KG1 (cell line): ENCODE data around the gene IL4.

Source experiments
- DNase-seq: peaks from one replicate; lab custom pipeline; 2025; lab: John Stamatoyannopoulos, UW

The IL4 gene

DNA sequence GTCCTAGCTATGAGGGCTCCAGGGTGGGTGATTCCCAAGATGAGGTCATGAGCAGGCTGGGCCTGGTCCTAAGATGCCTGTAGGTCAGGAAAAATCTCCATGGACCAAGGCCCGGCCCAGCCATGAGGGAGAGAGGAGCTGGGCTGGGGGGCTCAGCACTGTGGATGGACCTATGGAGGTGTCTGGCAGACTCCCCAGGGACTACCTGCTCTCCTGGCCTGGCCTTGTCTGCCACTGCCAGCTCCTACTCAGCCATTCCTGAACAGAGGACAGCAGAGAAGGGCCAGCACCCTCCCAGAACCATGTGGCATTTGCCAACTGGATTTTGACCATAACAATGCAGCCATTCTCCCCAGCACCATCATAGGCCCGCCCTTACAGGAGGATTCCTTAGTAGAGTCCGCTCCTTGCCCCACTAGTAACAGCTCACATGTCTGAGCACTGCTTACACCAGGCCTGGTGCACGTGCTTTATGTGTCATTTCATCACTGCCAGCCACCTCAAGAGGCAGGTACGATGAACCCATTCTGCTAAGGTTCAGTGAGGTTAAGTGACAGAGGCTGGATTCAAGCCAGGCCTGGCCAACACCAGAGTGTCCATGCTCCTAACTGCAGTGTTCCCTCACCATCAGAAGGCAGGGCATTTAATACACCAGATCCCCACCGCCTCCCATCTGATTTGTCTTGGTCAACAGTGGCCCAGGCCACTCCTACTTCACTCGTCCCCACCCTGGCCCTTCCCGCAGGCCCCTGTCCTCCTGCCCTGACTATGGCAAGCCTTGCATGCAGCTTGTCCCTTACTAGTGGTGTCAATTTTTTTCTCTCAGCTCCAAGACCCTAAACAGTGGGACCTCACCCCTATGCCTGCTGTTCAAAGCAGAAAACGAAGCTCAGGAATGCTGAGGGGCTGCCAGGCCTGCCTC lies 15.1 kb upstream of the IL4 start:
- DNase-seq, result no peak

DNA sequence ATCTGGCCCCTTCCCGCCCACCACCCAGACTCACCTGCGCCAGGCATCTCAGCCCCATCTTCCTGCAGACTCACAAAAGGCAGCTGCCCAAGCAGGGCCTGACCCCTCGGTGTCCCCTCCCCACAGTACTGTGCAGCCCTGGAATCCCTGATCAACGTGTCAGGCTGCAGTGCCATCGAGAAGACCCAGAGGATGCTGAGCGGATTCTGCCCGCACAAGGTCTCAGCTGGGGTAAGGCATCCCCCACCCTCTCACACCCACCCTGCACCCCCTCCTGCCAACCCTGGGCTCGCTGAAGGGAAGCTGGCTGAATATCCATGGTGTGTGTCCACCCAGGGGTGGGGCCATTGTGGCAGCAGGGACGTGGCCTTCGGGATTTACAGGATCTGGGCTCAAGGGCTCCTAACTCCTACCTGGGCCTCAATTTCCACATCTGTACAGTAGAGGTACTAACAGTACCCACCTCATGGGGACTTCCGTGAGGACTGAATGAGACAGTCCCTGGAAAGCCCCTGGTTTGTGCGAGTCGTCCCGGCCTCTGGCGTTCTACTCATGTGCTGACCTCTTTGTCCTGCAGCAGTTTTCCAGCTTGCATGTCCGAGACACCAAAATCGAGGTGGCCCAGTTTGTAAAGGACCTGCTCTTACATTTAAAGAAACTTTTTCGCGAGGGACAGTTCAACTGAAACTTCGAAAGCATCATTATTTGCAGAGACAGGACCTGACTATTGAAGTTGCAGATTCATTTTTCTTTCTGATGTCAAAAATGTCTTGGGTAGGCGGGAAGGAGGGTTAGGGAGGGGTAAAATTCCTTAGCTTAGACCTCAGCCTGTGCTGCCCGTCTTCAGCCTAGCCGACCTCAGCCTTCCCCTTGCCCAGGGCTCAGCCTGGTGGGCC lies 13.9 kb upstream of the IL4 start:
- DNase-seq, result no peak

DNA sequence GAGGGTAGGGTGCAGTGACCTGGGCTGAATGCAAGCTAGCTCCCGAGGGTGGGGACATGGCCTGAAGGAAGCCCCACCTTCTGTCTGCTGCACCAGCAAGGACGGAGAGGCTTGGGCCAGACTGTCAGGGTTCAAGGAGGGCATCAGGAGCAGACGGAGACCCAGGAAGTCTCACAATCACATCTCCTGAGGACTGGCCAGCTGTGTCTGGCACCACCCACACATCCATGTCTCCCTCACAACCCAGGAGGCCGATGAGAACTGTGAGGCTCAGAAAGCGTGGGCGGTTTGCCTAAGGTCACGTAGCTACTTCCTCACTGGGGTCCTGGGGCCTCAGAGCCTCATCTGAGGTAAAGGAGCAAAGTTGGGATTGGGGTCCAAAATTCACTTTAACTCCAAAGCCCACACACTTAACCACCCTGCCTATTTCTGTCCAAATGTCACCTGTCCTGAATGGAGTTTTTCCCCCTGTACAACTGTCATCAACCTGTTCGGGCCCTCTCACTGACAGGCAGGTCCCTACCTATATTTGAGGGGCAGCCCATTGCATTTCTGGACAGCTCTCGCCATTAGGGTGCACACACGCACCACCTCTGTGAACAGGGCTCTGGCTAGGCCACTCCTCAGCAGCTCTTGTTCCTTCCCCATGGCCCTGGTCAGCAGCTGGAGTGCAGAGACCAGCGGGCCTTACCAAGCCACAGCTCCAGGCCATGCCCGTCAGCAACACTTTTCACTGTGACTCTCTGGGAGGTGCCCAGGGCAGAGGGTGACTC lies 12.4 kb upstream of the IL4 start:
- DNase-seq, result no peak

DNA sequence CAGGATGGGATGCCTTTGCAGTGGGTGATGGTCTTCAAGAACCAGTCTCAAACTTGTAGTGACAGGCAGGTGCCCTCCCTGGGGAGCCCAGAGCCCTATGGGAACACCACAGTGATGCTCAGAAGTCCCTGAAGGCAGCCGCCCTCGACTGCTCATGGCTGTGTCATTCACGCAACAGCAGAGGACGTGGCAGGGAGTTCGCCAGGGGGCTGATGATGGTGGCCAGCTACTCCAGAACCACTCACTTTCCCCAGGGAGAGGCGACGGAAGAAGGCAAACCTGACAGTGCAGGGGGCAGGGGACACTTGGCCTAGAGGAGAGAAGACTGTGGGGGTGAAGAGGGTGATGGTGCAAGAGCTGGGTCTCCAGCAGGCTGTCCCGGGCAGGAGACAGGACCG lies 11.8 kb upstream of the IL4 start:
- no peak for DNase-seq

DNA sequence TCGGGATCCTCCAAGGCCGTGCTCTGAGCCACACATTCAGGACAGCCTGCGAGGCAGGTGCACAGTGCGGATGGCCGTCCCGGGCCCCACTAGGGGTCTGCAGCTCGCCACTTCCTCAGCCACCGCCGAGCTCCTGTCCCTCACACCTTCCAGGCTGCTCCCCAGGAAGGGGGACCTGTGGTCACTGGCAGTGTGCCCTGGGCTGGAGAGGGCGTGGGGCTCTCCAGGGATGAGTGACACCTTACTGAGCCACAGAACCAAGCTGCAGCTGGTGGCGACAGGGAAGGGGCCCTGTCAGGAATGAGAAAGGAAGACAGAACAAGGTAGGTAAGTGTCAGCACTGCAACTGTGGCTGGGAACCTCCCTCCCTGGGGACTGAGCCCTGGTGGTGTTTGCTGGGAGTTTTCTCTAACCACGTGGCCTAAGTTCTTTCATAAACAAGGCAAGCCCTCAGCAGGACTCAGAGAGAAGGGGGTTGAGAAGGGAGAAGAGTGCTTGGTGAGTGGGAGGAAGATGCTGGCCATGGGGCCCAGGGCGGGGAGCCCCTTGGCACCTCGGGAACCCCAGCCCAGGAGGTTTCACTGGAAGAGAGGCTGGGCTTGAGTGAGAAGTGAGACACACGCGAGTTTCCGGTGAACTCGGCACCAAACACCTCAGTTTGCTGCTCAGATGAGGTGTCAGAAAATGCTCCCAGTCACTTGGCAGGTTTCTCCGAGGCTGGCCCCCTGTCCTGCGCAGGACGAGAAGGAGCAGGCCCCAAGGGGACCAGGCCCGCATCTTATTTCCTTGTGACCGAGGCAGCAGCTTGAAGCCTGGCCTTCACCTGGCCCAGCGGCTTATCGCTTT lies 10.6 kb upstream of the IL4 start:
- DNase-seq, result no peak

DNA sequence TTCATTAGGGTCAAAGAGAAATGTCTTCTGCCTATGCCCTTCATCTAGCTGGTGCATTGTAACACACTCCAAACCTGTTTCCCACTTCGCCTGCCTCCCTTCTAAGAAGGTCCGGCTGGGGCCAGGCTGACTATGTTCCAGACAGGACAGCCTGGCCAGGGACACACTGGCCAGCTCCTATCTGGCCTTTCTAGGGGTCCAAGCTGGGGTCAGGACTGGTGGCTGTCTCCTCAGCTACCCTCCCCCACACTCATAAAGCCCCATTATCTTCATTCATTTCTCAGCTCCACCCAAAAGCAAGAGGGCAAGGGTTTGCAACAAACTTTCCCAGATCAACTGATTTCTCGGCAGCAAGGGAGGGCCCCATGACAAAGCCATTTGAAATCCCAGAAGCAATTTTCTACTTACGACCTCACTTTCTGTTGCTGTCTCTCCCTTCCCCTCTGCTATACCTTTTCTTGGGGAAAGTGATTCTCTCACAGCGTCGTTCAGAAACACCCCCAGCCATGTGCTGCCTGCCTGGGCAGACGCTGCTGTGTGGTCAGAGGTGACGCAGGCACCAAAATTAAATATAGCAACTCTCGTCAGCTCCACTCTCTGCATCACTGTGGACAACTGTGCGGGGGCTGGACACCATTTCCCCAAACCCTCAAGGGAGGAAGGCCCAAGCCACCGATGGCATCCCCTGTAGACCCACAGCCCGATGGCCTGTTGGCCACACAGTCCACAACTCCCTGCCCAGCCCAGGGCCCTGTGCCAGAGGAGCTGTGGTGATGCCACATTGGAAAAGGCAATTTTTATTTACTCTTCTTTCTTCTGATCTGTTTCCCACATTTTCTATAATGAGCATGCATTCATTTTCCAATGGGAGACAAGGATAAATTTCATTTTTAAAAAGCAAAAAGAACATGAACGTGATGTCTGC lies 9.8 kb upstream of the IL4 start:
- DNase-seq, result no peak

DNA sequence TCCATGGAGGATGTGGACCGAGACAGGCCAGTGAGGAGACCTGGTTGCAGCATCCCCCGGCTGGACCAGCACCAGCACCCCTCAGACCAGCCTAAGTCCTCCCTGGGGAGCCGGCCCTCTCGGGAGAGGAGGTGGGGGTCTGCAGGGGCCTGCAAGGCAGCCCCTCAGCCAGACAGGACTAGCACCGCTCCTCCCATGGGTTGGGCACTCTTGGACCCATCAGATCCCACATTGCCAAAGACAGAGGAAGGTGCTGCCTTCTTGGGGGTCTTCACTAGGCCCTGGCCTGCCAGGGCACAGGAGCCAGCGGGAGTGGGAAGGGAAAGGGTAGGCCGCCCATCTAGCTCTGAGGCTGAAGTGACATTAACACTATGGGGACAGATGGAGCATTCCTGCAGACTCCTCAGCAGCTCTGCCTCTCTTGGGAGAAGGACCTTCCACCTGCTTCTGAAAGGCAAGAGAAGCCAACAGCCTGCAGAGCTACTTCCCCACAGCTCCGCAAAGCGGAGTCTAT lies 9.0 kb upstream of the IL4 start:
- no peak for DNase-seq

DNA sequence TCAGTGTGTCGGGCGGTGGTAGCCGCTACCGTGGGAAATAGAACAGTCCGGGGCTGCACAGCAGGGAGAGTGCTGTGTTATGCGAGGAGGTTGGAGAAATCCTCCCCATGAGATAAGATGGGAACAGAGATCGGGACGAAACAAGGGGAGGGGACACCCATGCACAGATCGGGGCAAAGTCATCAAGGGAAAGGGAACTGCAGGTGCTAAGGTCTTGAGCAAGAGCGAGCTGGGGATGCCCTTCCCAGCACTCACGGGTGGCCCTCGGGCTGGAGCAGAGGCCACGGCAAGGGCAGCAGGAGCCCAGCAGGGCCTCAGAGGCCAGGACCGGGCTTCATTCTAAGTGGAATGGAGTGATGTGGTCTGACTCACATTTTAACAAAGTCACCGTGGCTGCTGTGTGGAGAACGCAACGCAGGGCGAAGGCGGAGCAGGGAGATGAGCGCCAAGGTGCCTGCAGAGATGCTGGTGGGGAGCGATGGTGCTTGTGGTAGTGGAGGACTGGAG lies 8.2 kb upstream of the IL4 start:
- DNase-seq, result no peak

DNA sequence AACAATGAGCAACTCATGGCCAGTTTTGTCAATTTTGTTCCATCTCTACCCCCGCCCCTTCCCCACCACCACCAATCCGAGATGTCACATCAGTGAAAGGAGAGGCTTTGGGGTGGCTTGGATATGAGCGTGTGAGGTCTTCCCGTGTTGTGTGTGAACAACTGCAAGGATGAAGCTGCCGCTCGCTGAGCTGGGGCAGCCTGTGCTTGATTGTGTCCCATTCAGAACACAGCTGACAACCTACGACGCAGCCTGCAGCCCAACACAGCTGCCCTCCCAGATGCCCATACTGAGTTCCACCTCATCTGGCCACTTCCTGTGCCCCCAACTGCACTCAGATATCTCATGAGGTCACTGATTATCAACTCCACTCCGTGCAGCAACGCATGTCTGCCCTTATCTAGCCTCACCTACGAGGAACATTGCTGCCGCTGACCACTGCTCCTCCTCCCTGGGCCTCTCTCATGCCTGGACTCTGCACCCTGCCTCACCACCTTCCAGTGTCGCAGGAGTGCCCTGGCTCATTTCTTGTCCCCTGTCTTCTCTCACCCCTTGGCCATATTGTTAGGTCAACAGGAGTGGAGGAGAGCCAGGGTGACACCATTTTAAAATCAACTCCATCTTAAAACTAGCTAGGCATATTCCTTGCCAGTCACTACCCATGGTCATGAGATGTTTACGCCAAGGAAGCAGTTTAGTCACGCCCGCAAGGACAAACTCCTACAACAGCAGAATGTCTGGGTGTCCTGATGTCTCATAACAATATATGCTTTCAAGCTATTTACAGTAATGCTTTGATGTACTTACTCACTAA lies 7.3 kb upstream of the IL4 start:
- DNase-seq, result no peak

DNA sequence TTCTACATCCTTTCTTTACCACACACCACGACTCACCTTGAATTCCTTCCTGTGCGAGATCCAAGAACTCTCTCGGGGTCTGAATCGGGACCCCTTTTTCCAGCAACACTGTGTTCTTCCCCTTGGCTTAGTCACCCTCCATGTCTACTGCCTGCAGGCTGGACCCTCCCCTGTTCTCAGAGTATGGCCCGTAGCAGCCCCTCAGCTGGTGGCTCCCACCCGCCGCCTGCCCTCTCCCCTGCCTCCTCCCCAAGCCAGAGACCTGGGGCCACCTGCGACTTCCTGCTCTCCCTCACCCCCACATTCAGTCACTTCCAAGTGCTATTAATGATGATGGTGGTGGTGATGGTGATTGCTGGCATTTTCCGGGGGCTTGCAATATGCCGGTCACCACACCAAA lies 6.5 kb upstream of the IL4 start:
- no peak for DNase-seq

DNA sequence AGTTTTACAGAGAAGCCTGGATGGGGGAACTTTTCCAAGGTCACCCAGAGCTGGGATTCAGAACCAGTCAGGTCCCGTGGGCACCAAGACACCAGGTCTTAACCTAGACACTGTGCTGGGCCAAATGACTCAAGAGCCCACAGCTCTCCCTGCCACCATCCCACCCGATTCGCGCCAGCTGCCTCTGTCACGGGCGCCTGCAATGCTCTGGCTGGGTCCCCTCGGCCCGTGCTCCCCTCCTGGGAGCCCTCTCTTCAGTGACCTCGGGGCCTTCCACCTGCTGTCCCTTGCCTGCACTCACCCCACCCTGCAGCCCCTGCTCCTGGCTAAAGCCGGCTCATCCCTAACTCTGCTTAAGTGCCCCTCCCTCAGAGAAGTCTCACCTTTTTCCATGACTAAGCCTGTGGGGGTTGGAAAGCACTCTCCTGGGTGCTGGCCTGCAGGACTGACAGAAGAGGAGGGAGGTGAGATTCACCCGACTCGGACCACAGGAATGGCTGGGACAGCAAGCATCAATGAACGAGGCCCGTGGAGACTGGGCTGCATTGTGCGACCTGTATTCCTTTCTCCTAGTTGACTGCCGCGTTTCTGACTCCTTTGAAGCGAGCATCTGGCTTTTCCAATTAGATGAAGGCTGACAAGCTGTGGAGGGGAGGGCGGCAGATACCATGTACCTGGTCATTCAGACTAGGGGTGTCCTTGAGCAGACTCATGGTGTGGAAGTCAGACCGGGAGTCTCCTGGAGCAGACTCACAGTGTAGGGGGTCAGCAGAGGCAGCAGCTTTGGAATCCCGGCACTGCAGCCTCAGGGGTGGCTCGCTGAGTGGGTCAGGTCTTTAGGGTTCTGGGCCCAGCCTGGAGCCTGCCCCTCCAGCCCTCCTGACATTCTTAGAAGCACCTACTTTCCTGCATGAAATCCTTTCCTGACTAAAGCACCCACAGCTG lies 5.8 kb upstream of the IL4 start:
- no peak for DNase-seq

DNA sequence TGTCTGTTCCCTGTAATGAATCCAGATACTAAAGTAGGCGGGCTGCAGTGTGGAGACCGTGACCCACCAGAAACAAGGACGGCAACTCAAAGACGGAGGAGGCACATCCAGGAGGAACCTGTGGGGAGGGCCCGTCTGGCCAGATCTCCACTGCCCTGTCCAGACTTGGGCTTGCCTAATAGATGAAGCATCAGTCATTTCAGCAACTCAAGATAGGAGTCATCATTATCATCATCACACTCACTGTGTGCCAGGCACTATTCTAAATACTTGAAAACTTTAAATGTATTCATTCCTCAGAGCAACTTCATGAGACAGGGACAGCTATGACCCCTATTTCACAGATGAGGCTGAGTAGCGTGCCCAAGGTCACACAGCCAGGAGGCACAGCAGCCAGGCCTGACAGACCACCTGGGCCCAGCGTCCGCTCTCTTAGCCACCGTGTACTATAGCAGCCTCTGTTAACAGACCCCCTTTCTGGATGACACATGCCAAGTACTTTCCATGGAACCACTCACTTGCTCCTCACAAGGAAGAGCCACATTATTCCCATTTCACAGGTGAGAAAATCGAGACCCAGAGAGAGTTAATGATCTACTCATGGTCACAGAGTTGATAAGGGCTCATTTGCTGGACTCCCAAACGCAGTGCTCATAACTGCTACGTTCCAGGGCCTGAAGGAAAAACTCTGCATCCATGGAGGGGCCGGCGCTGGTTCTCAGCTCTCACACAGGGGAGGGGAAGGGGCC lies 4.9 kb upstream of the IL4 start:
- DNase-seq, result no peak

DNA sequence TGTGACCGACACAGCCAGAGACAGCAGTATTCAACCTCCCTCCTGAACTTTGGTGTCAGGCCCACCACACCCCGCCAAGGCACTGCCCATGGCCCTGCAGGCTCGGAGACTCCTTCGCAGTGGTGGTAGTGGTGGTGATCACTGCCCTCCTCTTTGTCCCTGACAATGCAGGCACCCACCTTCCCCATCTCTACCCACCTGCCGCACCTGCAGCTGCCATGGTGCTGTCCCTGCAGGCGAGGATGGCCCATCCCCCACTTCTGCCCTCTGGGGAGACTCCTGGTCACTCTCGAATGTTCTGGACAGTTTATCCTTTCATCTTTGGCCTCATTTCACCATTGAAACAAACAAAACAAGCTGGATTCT lies 4.4 kb upstream of the IL4 start:
- no peak for DNase-seq

DNA sequence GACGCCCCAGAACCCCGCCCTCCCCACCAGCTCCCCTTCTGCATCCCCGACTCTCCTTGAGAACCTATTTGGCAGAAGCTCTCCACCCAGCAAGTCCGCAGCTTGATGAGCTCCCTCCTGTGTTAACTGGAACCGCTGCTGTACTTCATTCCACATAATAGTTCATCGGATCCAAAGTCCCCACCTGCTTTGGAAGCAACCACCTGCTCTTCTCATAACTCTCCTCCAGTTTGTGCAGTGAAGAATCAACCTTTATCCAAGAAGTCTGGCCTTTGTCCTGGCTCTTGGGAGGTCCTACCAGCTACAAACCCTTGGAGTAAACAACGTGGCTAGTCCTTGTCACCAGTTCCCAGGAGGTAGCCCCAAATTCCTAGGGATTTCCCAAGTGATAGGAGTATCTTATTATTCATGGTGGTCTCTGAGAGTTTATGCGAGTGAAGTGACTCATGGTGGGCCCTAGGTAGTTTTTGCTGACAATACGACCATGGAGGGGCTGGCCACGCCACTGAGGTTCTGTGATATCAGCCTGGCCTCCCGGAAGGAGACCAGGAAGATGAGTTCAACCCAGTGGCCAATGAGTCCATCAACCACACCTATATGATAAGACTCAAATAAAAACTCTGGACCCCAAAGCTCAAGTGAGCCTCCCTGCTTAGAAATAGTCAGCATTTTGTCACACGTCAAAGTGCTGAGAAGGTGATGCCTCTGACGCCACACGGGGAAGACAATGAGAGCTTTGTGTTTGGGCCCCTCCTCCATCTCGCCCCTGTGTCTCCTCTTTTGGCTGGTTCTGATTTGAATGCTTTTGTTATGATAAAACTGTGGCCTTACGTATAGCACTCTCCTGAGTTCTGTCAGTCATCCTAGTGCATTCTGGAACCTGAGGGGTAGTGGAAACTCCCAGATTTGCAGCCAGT lies 3.6 kb upstream of the IL4 start:
- no peak for DNase-seq

DNA sequence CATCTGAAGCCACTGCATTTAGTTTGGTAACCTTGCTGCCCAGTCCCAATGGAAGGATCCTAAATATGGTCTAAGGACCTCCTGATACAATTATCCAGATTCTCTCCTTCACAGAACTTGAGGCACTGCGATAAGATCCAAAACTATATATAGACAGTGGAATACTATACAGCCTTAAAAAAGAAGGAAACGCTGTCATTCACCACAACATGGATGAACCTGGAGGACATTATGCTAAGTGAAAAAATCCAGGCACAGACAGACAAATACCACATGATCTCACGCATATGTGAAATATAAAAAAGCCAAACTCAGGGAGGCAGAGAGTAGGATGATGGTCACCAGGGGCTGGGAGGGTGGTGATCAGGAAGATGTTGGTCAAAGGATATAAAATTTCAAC lies 2.8 kb upstream of the IL4 start:
- DNase-seq, result no peak

DNA sequence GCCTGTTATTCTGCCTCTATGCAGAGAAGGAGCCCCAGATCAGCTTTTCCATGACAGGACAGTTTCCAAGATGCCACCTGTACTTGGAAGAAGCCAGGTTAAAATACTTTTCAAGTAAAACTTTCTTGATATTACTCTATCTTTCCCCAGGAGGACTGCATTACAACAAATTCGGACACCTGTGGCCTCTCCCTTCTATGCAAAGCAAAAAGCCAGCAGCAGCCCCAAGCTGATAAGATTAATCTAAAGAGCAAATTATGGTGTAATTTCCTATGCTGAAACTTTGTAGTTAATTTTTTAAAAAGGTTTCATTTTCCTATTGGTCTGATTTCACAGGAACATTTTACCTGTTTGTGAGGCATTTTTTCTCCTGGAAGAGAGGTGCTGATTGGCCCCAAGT lies 301 bp upstream of the IL4 start:
- DNase-seq, result no peak
